ENCODE data around the gene CFAP69.

- TF ChIP-seq CTCF (IDR thresholded peaks at IDR 0.05; ENCODE audit: insufficient read depth, low read depth, low read length) (no peak), EZH2 (IDR thresholded peaks at IDR 0.05; ENCODE audit: insufficient read depth, low read length) (no peak)
Observed at GRCh38 chr7:90276033-90276728, 31.2 kb downstream of the CFAP69 start.

All from astrocyte (in vitro differentiated cells and primary cell).